Upper lobe of left lung (tissue), 6 donors: Measurements from ENCODE around the gene DOCK1. TPM values are rescaled to one million over a fixed set of nuclear protein-coding genes. Genes with fewer than 3 reads are reported as not detected.

Experiments used
- ATAC-seq, 2 donors: fragments of 200-7000 bp; cut with Tn5 transposase; one replicate each; pipeline ENCODE4 v1.9.1; 2022; ENCODE audit warnings: mild to moderate bottlenecking in 2 of 2, moderate library complexity in 2 of 2; ENCODE audit not compliant: low FRiP score in 2 of 2
- DNase-seq, 2 donors: peaks; one replicate each; pipeline ENCODE4 v3.0.0-alpha.2; 2019 to 2020
- H3K27ac ChIP-seq, 4 donors: fragments of 200-600 bp; sonication (generic); one replicate each; pipeline ENCODE4 v1.5.1; 2016 to 2019
- H3K27me3 ChIP-seq, 4 donors: fragments of 200-600 bp; sonication (generic); one replicate each; pipeline ENCODE4 v1.5.1; 2017 to 2019
- H3K36me3 ChIP-seq, 4 donors: fragments of 200-600 bp; sonication (generic); one replicate each; pipeline ENCODE4 v1.5.1; 2016 to 2019
- H3K4me1 ChIP-seq, 4 donors: fragments of 200-600 bp; sonication (generic); one replicate each; pipeline ENCODE4 v1.5.1; 2018 to 2019
- H3K4me3 ChIP-seq, 4 donors: fragments of 200-600 bp; sonication (generic); one replicate each; pipeline ENCODE4 v1.5.1; 2017 to 2019; ENCODE audit warnings: mild to moderate bottlenecking in 2 of 4, moderate library complexity in 1 of 4
- H3K9me3 ChIP-seq, 4 donors: fragments of 200-600 bp; sonication (generic); one replicate each; pipeline ENCODE4 v1.5.1; 2018 to 2019
- EP300 ChIP-seq, 4 donors: sonication (generic); formaldehyde crosslinking; IDR thresholded peaks; one replicate each; pipeline ENCODE4 v1.5.1; 2017; ENCODE audit warnings: antibody characterized with exemption in 4 of 4, control low read depth in 2 of 4
- POLR2A ChIP-seq, 4 donors: fragments of 450-650 bp; IDR thresholded peaks; one replicate each; pipeline ENCODE4 v1.5.1; 2016 to 2017; ENCODE audit warnings: antibody characterized with exemption in 4 of 4, mild to moderate bottlenecking in 2 of 4
- POLR2AphosphoS5 ChIP-seq, 2 donors: sonication (generic); formaldehyde crosslinking; IDR thresholded peaks; one replicate each; pipeline ENCODE4 v1.5.1; 2017; ENCODE audit warnings: antibody characterized with exemption in 2 of 2
- WGBS, 2 donors: methylation state at CpG; one replicate each; pipeline ENCODE4 v1.1.5; 2017 to 2018; 5-methylcytosine and 5-hydroxymethylcytosine counted together
- total RNA-seq, 6 donors: library from RNA; depleted of rRNA in 4 of 6; stranded (reverse); fragments of >200 nt in 4 of 6; gene quantifications; one replicate each; pipeline versions ENCODE4 v1.1.0 to v1.2.1, GENCODE V29; 2016 to 2021
- TF ChIP-seq, protein P1 (sequence below), 6 experiments: fragments of 450-650 bp in 4 of 6; fragments of 200-600 bp in 2 of 6; sonication (generic) in 2 of 6; IDR thresholded peaks; one replicate each; pipeline ENCODE4 v1.5.1; 2016 to 2019; ENCODE audit warnings: antibody characterized with exemption in 6 of 6
- donor health status: DM: no; HTN: no; CAD: no; lungs with moderate emphysema.
- donor health status: DM: no; HTN: yes; CAD: no; lungs with severe emphysema.

Gene DOCK1
- total RNA-seq, 6 donors from 2014 or later = 37.5 to 63.9 (median 45.8) TPM

DNA sequence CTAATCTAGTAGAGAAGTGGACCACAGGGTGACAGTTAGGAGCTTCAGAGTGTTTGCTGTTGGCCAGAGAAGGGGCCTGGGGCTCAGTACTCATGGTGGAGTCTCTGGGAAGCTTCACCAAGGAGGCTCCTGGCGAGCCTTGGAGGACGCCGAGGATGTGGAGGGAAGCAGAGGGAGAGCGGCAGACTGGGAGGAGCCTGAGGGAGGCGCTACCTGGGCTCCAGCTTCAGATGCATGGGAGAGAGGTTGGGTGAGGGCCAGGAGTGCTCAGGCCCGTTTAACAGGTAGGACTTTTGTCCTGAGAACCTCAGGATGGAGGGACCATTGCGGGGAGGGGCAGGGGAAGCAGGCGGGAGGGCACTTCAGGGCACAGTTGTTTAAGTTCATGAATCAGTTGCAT lies 24.2 kb downstream of the DOCK1 start:
- Histone ChIP-seq H3K27me3 (no peaks in the 10 kb centered on the region), H3K4me3 (no peak overlapping the region), H3K4me1 (peaks cover 5 to 15% (median 10%) of the 10 kb centered on the region in 4 donors), H3K36me3 (peaks cover 0 to 18% (median 2%) of the 10 kb centered on the region in 4 donors), H3K27ac (no peak overlapping the region), H3K9me3 (no peaks in the 10 kb centered on the region)
- ATAC-seq = no peak
- DNase-seq = no peak
- TF ChIP-seq POLR2AphosphoS5 (IDR thresholded peaks at IDR 0.05) (no peak), POLR2A (IDR thresholded peaks at IDR 0.05) (no peak), EP300 (IDR thresholded peaks at IDR 0.05) (no peak)
- TF ChIP-seq, protein P1, sequence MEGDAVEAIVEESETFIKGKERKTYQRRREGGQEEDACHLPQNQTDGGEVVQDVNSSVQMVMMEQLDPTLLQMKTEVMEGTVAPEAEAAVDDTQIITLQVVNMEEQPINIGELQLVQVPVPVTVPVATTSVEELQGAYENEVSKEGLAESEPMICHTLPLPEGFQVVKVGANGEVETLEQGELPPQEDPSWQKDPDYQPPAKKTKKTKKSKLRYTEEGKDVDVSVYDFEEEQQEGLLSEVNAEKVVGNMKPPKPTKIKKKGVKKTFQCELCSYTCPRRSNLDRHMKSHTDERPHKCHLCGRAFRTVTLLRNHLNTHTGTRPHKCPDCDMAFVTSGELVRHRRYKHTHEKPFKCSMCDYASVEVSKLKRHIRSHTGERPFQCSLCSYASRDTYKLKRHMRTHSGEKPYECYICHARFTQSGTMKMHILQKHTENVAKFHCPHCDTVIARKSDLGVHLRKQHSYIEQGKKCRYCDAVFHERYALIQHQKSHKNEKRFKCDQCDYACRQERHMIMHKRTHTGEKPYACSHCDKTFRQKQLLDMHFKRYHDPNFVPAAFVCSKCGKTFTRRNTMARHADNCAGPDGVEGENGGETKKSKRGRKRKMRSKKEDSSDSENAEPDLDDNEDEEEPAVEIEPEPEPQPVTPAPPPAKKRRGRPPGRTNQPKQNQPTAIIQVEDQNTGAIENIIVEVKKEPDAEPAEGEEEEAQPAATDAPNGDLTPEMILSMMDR (IDR thresholded peaks at IDR 0.05) = no peak
- WGBS, 2 donors = 87 to 92% methylated on average over 8 of the region's 8 CpGs

GRCh38 chr10:126930131-126930882 lies 25.1 kb downstream of the DOCK1 start:
- TF ChIP-seq POLR2A (IDR thresholded peaks at IDR 0.05) = no peak
- TF ChIP-seq, protein P1 (IDR thresholded peaks at IDR 0.05) = no peak
- no peak for TF ChIP-seq EP300 (IDR thresholded peaks at IDR 0.05)
- no peak for TF ChIP-seq POLR2AphosphoS5 (IDR thresholded peaks at IDR 0.05)
- no peaks in the 10 kb centered on the region for H3K9me3 ChIP-seq
- DNase-seq (no peak), ATAC-seq (no peak)
- WGBS, 2 donors = 83 to 87% methylated on average over 12 to 14 of the region's 17 CpGs
- H3K36me3 ChIP-seq = peaks cover 0 to 18% (median 2%) of the 10 kb centered on the region in 4 donors
- no peaks in the 10 kb centered on the region for H3K27me3 ChIP-seq
- H3K4me1 ChIP-seq = peaks cover 4 to 15% (median 9%) of the 10 kb centered on the region in 4 donors
- no peak overlapping the region for H3K4me3 ChIP-seq
- H3K27ac ChIP-seq = peak overlapping the region in 1 of 4 donors; percentile 26

GRCh38 chr10:126930883-126931503 lies 25.8 kb downstream of the DOCK1 start:
- H3K9me3 ChIP-seq = no peaks in the 10 kb centered on the region
- peak overlapping the region in 2 of 4 donors; percentile 21 to 25 for H3K4me3 ChIP-seq
- 65 to 68% methylated on average over 11 of the region's 11 CpGs for WGBS, 2 donors
- no peaks in the 10 kb centered on the region for H3K27me3 ChIP-seq
- peaks cover 5 to 22% (median 15%) of the 10 kb centered on the region in 4 donors for H3K4me1 ChIP-seq
- H3K36me3 ChIP-seq = peaks cover 0 to 18% (median 2%) of the 10 kb centered on the region in 4 donors
- TF ChIP-seq POLR2A (IDR thresholded peaks at IDR 0.05) = no peak
- TF ChIP-seq, protein P1 (IDR thresholded peaks at IDR 0.05) = no peak
- no peak for TF ChIP-seq POLR2AphosphoS5 (IDR thresholded peaks at IDR 0.05)
- TF ChIP-seq EP300 (IDR thresholded peaks at IDR 0.05) = no peak
- no peak for DNase-seq
- no peak for ATAC-seq
- peak overlapping the region in 2 of 4 donors; percentile 18 to 26 for H3K27ac ChIP-seq

DNA sequence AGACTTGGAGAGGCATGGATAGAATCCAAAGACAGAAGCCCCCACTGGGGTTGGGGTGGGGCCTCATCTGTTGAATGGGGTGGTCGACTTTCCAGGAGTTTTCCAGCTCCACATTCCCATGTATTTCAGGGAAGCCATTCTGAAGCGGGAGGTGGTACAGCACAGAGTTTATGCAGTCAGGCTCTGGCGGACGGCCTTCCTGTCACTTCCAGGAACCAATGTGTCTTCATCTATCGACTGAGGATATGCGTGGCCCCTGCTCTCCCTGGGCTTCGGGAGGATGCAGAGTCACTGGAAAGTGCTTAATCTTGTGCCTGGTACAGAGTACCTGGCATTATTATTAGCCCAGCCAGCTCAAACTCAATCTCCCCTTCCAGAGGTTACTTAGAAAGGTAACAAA lies 26.3 kb downstream of the DOCK1 start:
- peak overlapping the region in 2 of 4 donors; percentile 21 to 25 for H3K4me3 ChIP-seq
- no peak for DNase-seq
- TF ChIP-seq POLR2AphosphoS5 (IDR thresholded peaks at IDR 0.05) (no peak), POLR2A (IDR thresholded peaks at IDR 0.05) (no peak), EP300 (IDR thresholded peaks at IDR 0.05) (no peak)
- TF ChIP-seq, protein P1 (IDR thresholded peaks at IDR 0.05) = no peak
- peaks cover 0 to 18% (median 2%) of the 10 kb centered on the region in 4 donors for H3K36me3 ChIP-seq
- H3K27me3 ChIP-seq = no peaks in the 10 kb centered on the region
- no peak for ATAC-seq
- no peaks in the 10 kb centered on the region for H3K9me3 ChIP-seq
- peak overlapping the region in 2 of 4 donors; percentile 10 to 18 for H3K27ac ChIP-seq
- WGBS, 2 donors = 45 to 90% methylated on average over 5 to 7 of the region's 7 CpGs
- H3K4me1 ChIP-seq = peaks cover 5 to 22% (median 16%) of the 10 kb centered on the region in 4 donors
